SKM-1 treated with dmso at 0.1 percent for 144 hours (cell line): ENCODE data around the gene TRAPPC3.
"Not testable (repeated sequence)": the region's sequence is repeated elsewhere in the genome, so short reads cannot be mapped to it uniquely, and the experiment has no call there.

Experiments used
- DNase-seq: peaks from one replicate; lab custom pipeline; 2025; ENCODE audit not compliant: unreplicated experiment; lab: John Stamatoyannopoulos, UW

TRAPPC3 gene

GRCh38 chr1:36166938-36167905 is 17.9 kb upstream of the TRAPPC3 start:
- no peak for DNase-seq

- DNase-seq = no peak
These were observed 16.9 kb upstream of the TRAPPC3 start for GRCh38 chr1:36166136-36166535.

GRCh38 chr1:36165145-36165544 is 15.9 kb upstream of the TRAPPC3 start:
- no peak for DNase-seq

GRCh38 chr1:36164361-36164760 is 15.1 kb upstream of the TRAPPC3 start:
- DNase-seq = no peak

GRCh38 chr1:36163426-36163825 is 14.1 kb upstream of the TRAPPC3 start:
- no peak for DNase-seq

- DNase-seq = no peak
These were observed 13.5 kb upstream of the TRAPPC3 start for GRCh38 chr1:36162680-36163239.

- peak; percentile 48 for DNase-seq
These were observed 12.6 kb upstream of the TRAPPC3 start for GRCh38 chr1:36161641-36162531.

DNA sequence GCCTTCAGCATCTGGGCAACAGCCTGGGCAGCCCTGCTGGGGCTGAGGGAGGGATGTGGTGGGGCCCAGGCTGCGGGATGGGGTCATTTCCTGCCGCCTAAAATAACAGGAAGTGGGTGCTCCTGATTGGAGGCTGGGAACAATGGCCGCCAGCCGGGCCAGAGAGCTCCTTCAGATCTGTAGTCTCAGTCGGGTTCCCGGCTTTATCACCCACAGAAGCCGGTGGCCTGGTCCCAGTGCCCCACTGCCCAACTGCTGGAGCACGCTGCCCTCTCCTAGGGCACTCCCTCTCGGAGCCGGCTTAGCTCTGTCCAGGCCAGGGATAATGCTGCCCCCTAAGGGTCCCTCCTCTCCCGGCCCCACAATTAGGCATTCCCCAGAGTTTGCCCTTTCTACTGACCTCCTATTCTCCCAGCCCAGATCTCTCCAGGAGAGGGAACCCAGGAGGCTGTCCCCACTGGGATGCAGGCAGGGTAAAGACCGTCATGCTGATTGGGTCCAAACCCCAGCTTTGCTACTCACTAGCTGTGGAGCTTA is 11.7 kb upstream of the TRAPPC3 start:
- DNase-seq = peak; percentile 73

DNA sequence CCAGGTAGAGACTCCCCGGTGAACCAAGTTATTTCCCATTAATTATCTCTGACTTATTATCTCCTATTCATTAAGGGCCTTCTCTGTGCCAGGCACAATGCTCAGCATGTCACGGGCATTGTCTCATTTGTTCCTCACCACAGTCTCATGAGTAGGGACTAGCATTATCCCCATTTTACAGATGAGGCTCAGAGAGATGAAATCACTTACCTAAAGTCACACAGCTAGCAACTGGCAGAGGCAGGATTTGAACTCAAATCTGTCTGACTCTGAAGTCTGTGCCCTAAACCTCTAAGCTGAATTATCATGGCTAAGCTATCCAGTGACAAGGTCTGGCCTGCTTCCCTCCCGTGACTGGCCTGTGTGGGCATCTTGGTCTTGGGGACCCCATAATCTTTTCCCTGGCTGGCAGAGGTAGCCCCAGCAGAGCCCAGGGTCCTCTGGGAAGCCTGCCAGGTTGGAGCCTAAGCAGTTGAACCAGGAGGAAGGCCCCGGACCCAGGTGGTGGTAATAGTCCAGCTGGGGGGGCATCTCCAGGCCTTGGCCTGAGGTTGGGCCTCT is 11.2 kb upstream of the TRAPPC3 start:
- no peak for DNase-seq

DNA sequence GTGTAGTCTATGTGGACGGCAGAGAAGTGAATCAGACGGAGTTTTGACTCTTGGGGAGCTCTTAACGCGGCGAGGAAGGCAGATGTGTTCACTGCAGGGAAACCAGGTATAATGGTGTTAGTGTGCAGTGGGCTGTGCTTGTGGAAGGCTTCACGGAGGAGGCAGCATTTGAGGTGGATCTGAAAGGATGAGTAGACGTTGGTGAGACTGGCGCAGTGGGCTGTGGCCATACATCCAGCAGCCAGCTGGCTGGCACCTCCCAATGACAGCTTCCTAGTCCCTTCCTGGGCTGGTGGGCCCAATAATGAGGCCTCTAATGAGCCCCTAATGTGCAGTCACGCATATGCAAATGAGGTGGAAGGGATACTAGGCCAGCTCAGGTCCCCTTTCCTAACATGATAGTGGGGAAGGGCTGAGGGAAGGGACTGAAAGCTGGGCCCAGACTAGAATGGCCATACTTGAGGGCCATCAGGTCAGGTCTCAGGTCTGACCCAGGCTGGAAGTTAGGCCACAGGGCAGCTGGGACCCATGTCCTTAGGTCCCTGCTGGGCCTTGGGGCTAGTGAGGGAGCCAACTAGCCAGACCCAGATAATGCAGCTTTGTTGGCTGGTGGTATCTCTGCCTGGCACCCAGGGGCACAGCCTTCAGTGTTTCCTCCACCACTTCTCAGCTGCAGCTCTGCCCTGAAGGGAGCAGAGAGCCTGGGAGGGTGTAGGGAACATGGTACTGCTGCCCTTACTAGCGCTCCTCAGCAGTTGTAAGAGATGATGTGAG is 10.5 kb upstream of the TRAPPC3 start:
- DNase-seq = no peak

DNA sequence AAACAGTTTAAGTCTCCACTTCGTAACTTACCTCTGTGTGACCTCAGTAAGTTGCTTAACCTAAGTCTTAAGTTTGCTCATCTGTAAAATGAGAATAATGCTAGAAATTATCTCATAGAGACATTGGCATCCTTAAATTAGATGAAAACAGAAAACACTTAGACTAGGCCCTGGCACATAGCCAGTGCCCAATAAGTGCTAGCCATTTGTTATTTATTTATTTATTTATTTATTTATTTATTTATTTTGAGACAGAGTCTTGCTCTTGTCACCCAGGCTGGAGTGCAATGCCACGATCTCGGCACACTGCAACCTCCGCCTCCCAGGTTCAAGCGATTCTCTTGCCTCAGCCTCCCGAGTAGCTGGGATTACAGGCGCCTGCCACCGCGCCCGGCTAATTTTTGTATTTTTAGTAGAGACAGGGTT is 9.6 kb upstream of the TRAPPC3 start:
- DNase-seq = not testable (repeated sequence)

DNA sequence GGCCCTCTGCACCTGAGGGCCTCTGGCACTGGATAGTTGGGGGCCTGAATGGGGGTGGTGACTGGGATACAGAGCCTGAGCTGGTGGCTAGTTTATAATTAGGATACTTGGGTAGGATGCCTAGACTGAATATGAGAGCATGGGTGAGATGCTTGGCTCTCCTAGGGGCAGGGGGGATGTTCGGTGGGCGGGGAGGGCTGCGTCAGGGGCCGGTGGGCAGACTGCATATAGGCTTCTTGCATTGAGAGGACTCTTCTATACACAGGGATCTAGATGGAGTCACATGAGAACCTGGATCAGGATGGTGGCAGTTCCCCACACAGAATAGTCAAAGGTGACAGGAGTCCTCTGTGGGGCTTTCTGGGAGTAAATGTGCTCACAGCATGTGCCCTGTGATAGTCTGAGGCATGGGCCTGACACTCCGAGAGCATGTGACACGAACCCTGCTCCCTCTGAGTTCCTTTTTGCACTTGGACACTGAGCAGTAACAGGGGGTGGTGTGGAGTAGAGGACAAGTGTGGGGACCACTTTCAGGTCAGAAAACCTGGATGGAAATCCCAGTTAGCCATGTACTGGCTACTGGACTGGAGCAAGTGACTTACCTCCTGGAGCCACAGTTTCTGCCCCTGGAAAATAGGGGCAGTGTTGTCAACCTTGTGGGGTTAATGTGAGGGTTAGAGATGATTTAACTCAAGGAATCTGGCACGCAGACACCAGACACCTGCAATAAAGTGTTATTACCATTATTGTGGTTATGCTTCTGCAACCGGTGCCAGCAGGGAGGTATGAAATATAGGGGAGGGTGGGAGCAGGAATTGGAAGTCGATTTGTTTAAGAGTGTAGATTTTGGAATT is 8.9 kb upstream of the TRAPPC3 start:
- no peak for DNase-seq

DNA sequence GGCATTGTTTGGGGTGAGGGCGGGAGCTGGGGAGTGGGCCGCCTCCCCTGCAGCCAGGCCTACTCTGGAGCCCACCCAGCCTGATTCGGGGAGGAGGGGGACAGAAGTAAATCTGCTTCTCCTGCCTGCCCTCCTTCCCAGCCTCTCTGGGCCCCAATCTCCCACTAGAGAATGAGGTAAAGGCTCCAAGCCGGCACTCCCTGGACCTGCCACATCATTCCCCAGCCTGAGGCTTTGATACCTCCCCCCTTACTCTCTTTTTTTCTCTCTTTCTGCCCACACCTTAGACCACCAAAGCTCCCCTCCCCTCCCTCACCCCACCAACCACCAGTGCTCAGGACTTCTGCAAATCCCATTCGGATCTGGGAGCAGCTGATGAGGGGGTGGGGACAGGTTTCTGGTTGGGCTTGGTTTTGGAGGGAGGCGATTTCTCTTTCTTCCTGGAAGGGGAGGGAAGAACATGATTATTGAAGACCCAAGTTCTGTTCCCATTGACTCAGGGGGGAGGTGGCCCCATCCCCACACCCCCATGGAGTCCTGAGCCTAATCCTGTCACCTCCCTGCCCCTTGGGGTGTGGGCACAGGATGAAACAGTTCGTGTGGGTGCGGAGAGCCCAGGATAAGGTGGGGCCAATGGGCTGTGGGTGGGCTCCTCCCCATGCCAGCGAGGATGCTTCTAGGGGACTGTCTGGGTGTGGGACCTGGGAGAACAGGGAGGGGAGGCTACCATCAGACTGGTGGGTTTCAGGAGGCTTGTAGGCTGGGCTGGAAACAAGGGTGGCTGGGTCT is 8.0 kb upstream of the TRAPPC3 start:
- no peak for DNase-seq

GRCh38 chr1:36156329-36157114 is 7.2 kb upstream of the TRAPPC3 start:
- DNase-seq = peak; percentile 48

DNA sequence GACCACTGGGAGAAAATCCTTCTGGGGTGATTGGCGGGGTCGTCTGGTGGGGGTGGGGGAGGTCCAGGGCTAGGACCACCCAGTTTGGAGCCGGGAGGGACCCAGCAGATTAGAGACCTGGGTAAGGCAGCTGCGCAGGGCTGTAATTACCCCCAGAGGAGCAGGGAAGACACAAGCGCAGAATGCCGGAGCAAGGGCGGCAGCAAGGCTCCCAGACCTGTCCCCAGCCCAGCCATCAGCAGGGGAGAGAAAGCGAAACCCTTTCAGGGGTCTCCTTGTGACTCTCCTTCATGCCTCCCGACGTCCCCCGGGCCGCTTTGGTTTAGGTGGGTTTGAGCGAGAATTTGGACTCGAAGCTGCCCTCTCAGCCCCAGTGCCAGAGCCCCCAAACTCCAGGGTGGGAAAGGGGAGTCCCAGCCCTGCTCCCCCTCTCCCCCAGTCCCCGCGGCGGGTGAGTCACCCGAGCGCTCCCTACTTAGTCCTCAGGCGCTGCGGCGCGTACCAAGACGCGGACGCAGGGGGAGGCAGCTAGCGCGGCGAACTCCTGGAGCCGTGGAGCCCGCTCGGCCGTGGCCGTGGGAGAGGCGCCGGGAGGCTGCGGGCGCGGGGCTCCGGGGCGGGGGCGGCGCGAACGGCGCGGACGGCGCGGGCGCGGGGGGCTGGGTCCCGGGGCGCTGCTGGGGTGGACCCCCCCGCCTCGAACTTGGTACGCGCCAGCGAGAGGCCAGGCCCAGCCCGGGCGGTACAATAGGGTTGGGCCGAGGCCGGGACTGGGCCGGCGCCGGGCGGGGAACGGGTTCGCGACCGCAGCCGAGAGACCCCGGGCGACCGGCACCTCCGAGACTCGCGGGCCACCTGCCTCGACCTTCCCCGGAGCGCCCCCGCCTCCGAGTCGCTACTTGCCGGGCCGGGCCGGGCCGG is 6.4 kb upstream of the TRAPPC3 start, which contains the start of gene MAP7D1:
MAP7D1 (plus strand) TSS at position 753 of the 921 bp plus-strand sequence. CDS start 258 bp downstream, outside the sequence.
- DNase-seq = peak; percentile 67

- DNase-seq = no peak
These were observed 5.6 kb upstream of the TRAPPC3 start for GRCh38 chr1:36154765-36155407.
